K562 (cell line): ENCODE measurements around the gene DNASE1L1. TPM values are rescaled to one million over a fixed set of nuclear protein-coding genes. Genes with fewer than 3 reads are reported as not detected.

Experiments
- ATAC-seq: fragments of 200-7000 bp; cut with Tn5 transposase; 3 replicates; pipeline ENCODE4 v1.9.1; 2020; ENCODE audit warnings: moderate library complexity
- BruUV-seq: library from RNA; stranded (reverse); fragments of 400-500 nt; replicated peaks from 2 replicates; lab custom pipeline; 2021; lab: Mats Ljungman, UMichigan
- CTCF ChIA-PET: fragments of 300-600 bp; formaldehyde crosslinking; extraction: SDS; loops from one replicate; lab custom pipeline; 2021; ENCODE audit warnings: low intra/inter-chr PET ratio; lab: Yijun Ruan, JAX
- POLR2A ChIA-PET: fragments of 300-600, 350-650 bp; sonication (Branson Sonifier 250); formaldehyde crosslinking; extraction: SDS; loops from one replicate; lab custom pipeline; 2021; ENCODE audit warnings: antibody characterized with exemption, inconsistent platforms; lab: Yijun Ruan, JAX
- DNase-seq, 4 experiments: peaks; one replicate each; pipeline versions ENCODE4 v3.0.0 to v3.0.0-alpha.2; 2011 to 2018; ENCODE audit warnings: low spot score in 3 of 4, mixed read lengths in 3 of 4; ENCODE audit errors: extremely low read depth in 1 of 4
- FAIRE-seq: peaks from 2 replicates; lab custom pipeline; 2011; peaks lifted over from hg19 to GRCh38; lab: Jason Lieb, UNC
- H2AFZ ChIP-seq: 2 replicates; pipeline ENCODE4 v1.6.0; 2011; ENCODE audit warnings: low read depth, low read length, control low read depth, inconsistent platforms
- H3K27ac ChIP-seq: fragments of 200-600 bp; 3 replicates; pipeline ENCODE4 v1.8.0; 2011; ENCODE audit warnings: low read depth, mild to moderate bottlenecking, control low read depth, inconsistent platforms, low read length, moderate library complexity, mixed read lengths; ENCODE audit errors: extremely low read depth
- H3K27me3 ChIP-seq, 2 experiments: fragments of 300-600 bp in 1 of 2; 2 replicates in 1 of 2; 3 replicates in 1 of 2; pipeline versions ENCODE4 v1.6.0 to v1.8.0; 2011; ENCODE audit warnings: inconsistent platforms in 2 of 2, low read length in 2 of 2, mild to moderate bottlenecking in 1 of 2, mixed read lengths in 1 of 2, moderate library complexity in 1 of 2; ENCODE audit not compliant: control insufficient read depth in 2 of 2, insufficient read depth in 2 of 2
- H3K36me3 ChIP-seq: fragments of 300-600 bp; 3 replicates; pipeline ENCODE4 v1.8.0; 2011; ENCODE audit warnings: mild to moderate bottlenecking, low read length, inconsistent platforms; ENCODE audit not compliant: control insufficient read depth, insufficient read depth
- H3K4me1 ChIP-seq, 2 experiments: fragments of 200-600 bp in 1 of 2; replicated peaks in 1 of 2; 2 replicates in 1 of 2; 3 replicates in 1 of 2; pipeline versions ENCODE4 v1.5.1 to v1.8.0; 2011; ENCODE audit warnings: inconsistent platforms in 2 of 2, low read length in 2 of 2, mild to moderate bottlenecking in 1 of 2, mixed read lengths in 1 of 2, moderate library complexity in 1 of 2; ENCODE audit not compliant: control insufficient read depth in 2 of 2, insufficient read depth in 2 of 2
- H3K4me2 ChIP-seq: 2 replicates; pipeline ENCODE4 v1.6.1; 2011; ENCODE audit warnings: low read length, control low read depth, inconsistent platforms, mixed read lengths; ENCODE audit not compliant: insufficient read depth
- H3K4me3 ChIP-seq: fragments of 200-600 bp; sonication (generic), shearing (Covaris generic); 2 replicates; pipeline ENCODE4 v1.5.1; 2016; ENCODE audit warnings: control low read depth, inconsistent platforms
- H3K79me2 ChIP-seq: fragments of 200-600 bp; 3 replicates; pipeline ENCODE4 v1.8.0; 2011; ENCODE audit warnings: low read length, inconsistent platforms; ENCODE audit not compliant: control insufficient read depth, insufficient read depth
- H3K9ac ChIP-seq, 2 experiments: 2 replicates each; pipeline versions ENCODE4 v1.6.0 to v1.6.1; 2011; ENCODE audit warnings: low read depth in 2 of 2, low read length in 2 of 2, control low read depth in 1 of 2, inconsistent platforms in 1 of 2, mild to moderate bottlenecking in 1 of 2, mixed read lengths in 1 of 2; ENCODE audit not compliant: insufficient read depth in 1 of 2
- H3K9me1 ChIP-seq: one replicate; pipeline ENCODE4 v1.6.0; 2011; ENCODE audit warnings: inconsistent platforms, mild to moderate bottlenecking, low read length, moderate library complexity; ENCODE audit not compliant: control insufficient read depth, insufficient read depth
- H3K9me3 ChIP-seq: replicated peaks from 2 replicates; pipeline ENCODE4 v1.5.1; 2011; ENCODE audit warnings: low read depth, low read length, inconsistent platforms; ENCODE audit not compliant: control insufficient read depth, insufficient read depth
- H4K20me1 ChIP-seq: replicated peaks from 2 replicates; pipeline ENCODE4 v1.6.1; 2011; ENCODE audit warnings: low read length, inconsistent platforms, mixed read lengths; ENCODE audit not compliant: control insufficient read depth, insufficient read depth
- CREB5 ChIP-seq: fragments of 250-450 bp; sonication (Bioruptor Pico); IDR thresholded peaks from 2 replicates; pipeline ENCODE4 v1.5.0; 2020; ENCODE audit warnings: mild to moderate bottlenecking
- CTCFL ChIP-seq: IDR thresholded peaks from 2 replicates; pipeline ENCODE4 v1.6.1; 2011; ENCODE audit warnings: borderline replicate concordance, low read depth, mild to moderate bottlenecking, moderate library complexity, low read length; ENCODE audit not compliant: insufficient read depth, poor library complexity, severe bottlenecking
- MLX ChIP-seq, 2 experiments: fragments of 450-650 bp in 1 of 2; sonication (generic) in 1 of 2; formaldehyde crosslinking; conservative IDR thresholded peaks; 2 replicates each; pipeline versions ENCODE4 v1.4.0 to v1.8.1; 2020 to 2022; ENCODE audit warnings: mild to moderate bottlenecking in 1 of 2, missing genetic modification reagents in 1 of 2
- NCOA2 ChIP-seq, 2 experiments: fragments of 450-650 bp; IDR thresholded peaks; 2 replicates each; pipeline ENCODE4 v1.6.1; 2018; ENCODE audit warnings: mild to moderate bottlenecking in 2 of 2, moderate library complexity in 1 of 2; ENCODE audit not compliant: partially characterized antibody in 2 of 2
- NFYB ChIP-seq: IDR thresholded peaks from 2 replicates; pipeline ENCODE4 v1.6.1; 2011; ENCODE audit warnings: mild to moderate bottlenecking, moderate library complexity; ENCODE audit not compliant: insufficient read length; ENCODE audit errors: extremely low read depth
- POU5F1 ChIP-seq: fragments of 150-350 bp; IDR thresholded peaks from 2 replicates; pipeline ENCODE4 v1.6.1; 2014; ENCODE audit warnings: borderline replicate concordance, low read length, low read depth, mild to moderate bottlenecking; ENCODE audit not compliant: partially characterized antibody
- SP1 ChIP-seq: sonication (generic); formaldehyde crosslinking; IDR thresholded peaks from 2 replicates; pipeline ENCODE4 v1.8.1; 2022; ENCODE audit warnings: mild to moderate bottlenecking, missing genetic modification reagents
- ZNF311 ChIP-seq: fragments of 250-450 bp; sonication (Bioruptor Pico); IDR thresholded peaks from 2 replicates; pipeline ENCODE4 v1.4.0; 2020; ENCODE audit warnings: mild to moderate bottlenecking, moderate library complexity
- ZNF589 ChIP-seq: fragments of 200-800 bp; sonication (Bioruptor generic); IDR thresholded peaks from 2 replicates; pipeline ENCODE4 v1.6.1; 2016; ENCODE audit warnings: low read depth, missing genetic modification characterization, missing compliant biosample characterization
- WGBS: fragments of 100-300 bp; shearing (Covaris generic); methylation state at CpG from one replicate; pipeline ENCODE4 v1.1.6; 2016; ENCODE audit warnings: low coverage, mixed read lengths; ENCODE audit not compliant: insufficient coverage; ENCODE audit errors: missing lambda C conversion rate; 5-methylcytosine and 5-hydroxymethylcytosine counted together
- in situ Hi-C: fragments of 300-500 bp; cut with MboI; formaldehyde crosslinking; loops from 4 replicates; pipeline ENCODE4 v1.15.0; 2018; ENCODE audit warnings: inconsistent platforms, mixed read lengths
- intact Hi-C: fragments of 100-400 bp; cut with micrococcal nuclease; formaldehyde crosslinking; loops from 2 replicates; pipeline ENCODE4 v1.14.2; 2022
- polyA plus RNA-seq, 8 experiments: library from polyadenylated mRNA; depleted of rRNA in 4 of 8; stranded (reverse) in 5 of 8; unstranded in 3 of 8; fragments of >200 nt; fragmentation: Nextera tagmentation in 2 of 8; fragmentation: Illumina TruSeq in 1 of 8; extraction: Ambion mirVana in 2 of 8; extraction: Trizol in 1 of 8; gene quantifications; 2 replicates each; pipeline versions ENCODE4 v1.2.1 to v1.2.3, GENCODE V29; 2011 to 2014; ENCODE audit warnings: inconsistent platforms in 1 of 8, missing spikeins in 1 of 8
- total RNA-seq, 7 experiments: library from RNA; depleted of rRNA in 6 of 7; stranded (reverse); fragments of >200 nt in 6 of 7; fragmentation: Illumina TruSeq in 2 of 7; extraction: Trizol in 2 of 7; gene quantifications; 2 replicates each; pipeline versions ENCODE4 v1.2.1 to v1.2.3, GENCODE V29; 2011 to 2021; ENCODE audit warnings: low replicate concordance in 1 of 7

Gene DNASE1L1
- total and polyA plus RNA-seq, 9 of the 15 experiments (the other 6 are each of a cell fraction or from before 2014, with no cell fraction given): 0.73 to 12.6 (median 7.9) TPM

GRCh38 chrX:154420402-154420756 lies 11.3 kb upstream of the DNASE1L1 start:
- POLR2A ChIA-PET: interaction anchor here (0.6 to 2.5 kb wide), 5 partner anchors 9 to 94 kb away, joined by 3 to 10 read pairs (median 6); no protein-coding TSS in a partner anchor
- WGBS: 94% methylated on average over 2 of the region's 10 CpGs

More at GRCh38 chrX:154420402-154420756, 11.3 kb upstream of the DNASE1L1 start:
- BruUV-seq: no TSS peak
- Histone ChIP-seq H2AFZ (no peak overlapping the region), H3K4me3 (no peak overlapping the region), H3K27ac (no peak overlapping the region), H3K9ac (peak overlapping the region in 1 of 2 experiments; percentile 74; a peak in 2 of 4 replicates), H3K4me2 (no peak overlapping the region), H3K36me3 (no peaks in the 10 kb centered on the region), H4K20me1 (no peaks in the 10 kb centered on the region), H3K4me1 (peaks cover 0 to 20% of the 10 kb centered on the region in 2 experiments; a peak in 2 of 5 replicates), H3K27me3 (no peaks in the 10 kb centered on the region), H3K9me1 (no peaks in the 10 kb centered on the region)
- intact Hi-C loops (no loop called here), in situ Hi-C loops (no loop called here)
- DNase-seq (no peak), ATAC-seq (no peak), FAIRE-seq (no peak)
- CTCF ChIA-PET: no interaction called here
- TF ChIP-seq MLX (CRISPR knock-in tag; conservative IDR thresholded peaks at IDR 0.05): no peak
- TF ChIP-seq NCOA2 (IDR thresholded peaks at IDR 0.05; ENCODE audit: partially characterized antibody in 2 of 2): no peak
- TF ChIP-seq CREB5 (CRISPR knock-in tag): no peak
- TF ChIP-seq POU5F1: no peak
- no peak for TF ChIP-seq CTCFL
- TF ChIP-seq ZNF311: no peak
- no peak for TF ChIP-seq ZNF589 (CRISPR knock-in tag)
- no peak for TF ChIP-seq SP1 (CRISPR knock-in tag)
- no peak for TF ChIP-seq NFYB
- TF ChIP-seq, all 486 proteins: peak for 0
- no peaks in the 10 kb centered on the region for H3K79me2 ChIP-seq
- H3K9me3 ChIP-seq: no peaks in the 10 kb centered on the region
